IPS DF 6.9 (cell line): ENCODE data around the gene SDS.

Experiments
- DNase-seq: peaks from one replicate; pipeline ENCODE4 v3.0.0-alpha.2; 2013; ENCODE audit warnings: low read depth, low spot score
- H3K27ac ChIP-seq: one replicate; pipeline ENCODE4 v1.5.1; 2013; ENCODE audit warnings: low read length, control low read depth
- H3K27me3 ChIP-seq: 2 replicates; pipeline ENCODE4 v1.6.1; 2013; ENCODE audit warnings: mild to moderate bottlenecking, low read length; ENCODE audit not compliant: control insufficient read depth, insufficient read depth
- H3K36me3 ChIP-seq: 2 replicates; pipeline ENCODE4 v1.6.1; 2013; ENCODE audit warnings: low read length; ENCODE audit not compliant: control insufficient read depth, insufficient read depth
- H3K4me1 ChIP-seq: 2 replicates; pipeline ENCODE4 v1.6.1; 2013; ENCODE audit warnings: low read length; ENCODE audit not compliant: control insufficient read depth, insufficient read depth
- H3K4me3 ChIP-seq: 2 replicates; pipeline ENCODE4 v1.5.1; 2013; ENCODE audit warnings: mild to moderate bottlenecking, low read length
- H3K9me3 ChIP-seq: 2 replicates; pipeline ENCODE4 v1.6.1; 2013; ENCODE audit warnings: low read length, inconsistent platforms; ENCODE audit not compliant: control insufficient read depth, insufficient read depth
- WGBS: extraction: QIAGEN DNeasy Blood & Tissue Kit; methylation state at CpG from one replicate; pipeline ENCODE4 v1.1.7; 2013; ENCODE audit warnings: mixed read lengths, missing lambda C conversion rate; ENCODE audit not compliant: insufficient read length, insufficient coverage; 5-methylcytosine and 5-hydroxymethylcytosine counted together

Gene SDS

DNA sequence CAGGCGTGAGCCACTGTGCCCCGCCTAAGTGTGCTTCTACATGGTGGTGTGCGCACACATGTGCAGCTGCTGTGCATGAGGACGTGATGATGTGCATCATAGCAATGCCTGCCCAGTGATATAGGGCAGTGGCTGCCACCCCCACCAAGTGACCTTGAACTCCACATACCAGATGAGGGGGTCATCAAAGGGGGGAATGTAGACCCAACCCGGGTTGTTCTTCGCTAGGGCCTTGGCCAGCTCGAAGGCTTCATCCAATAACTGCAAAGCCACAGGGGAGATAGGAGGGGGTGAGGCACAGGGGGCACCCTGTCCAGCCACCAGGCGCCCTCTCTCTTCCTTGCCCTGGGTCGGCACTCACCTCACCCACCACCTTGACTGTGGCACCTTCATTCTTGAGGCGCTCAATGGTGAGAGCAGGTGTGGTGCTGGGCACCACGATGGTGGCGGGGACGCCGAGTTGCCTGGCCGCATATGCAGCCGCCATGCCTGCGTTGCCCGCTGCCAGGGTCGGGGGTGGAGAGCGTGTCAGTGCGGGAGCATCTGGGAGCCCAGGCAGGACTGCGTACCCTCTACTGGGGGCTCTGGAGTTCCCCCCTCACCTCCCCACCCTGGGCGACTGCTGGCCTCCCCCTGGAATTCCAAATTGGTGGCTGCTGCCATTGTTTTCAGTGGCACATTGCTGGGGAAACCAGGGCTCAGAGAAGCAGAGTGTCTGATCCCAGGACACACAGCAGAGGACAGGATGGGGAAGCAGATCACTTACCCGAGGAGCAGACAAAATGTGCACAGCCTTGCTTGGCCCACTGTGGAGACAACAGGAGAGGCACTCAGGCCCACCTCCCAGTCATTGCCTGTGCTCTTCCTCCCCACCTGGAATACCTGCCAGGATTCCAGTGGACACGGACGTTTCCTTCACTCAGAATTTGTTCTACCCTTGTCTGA is 5.1 kb downstream of the SDS start:
- H3K4me3 ChIP-seq = no peak overlapping the region
- WGBS = no CpG with 5 or more reads among the region's 26 CpGs
- no peak overlapping the region for H3K27ac ChIP-seq
- no peaks in the 10 kb centered on the region for H3K9me3 ChIP-seq
- no peak for DNase-seq
- no peaks in the 10 kb centered on the region for H3K36me3 ChIP-seq
- no peaks in the 10 kb centered on the region; the same call in 1 of the 2 replicates for H3K4me1 ChIP-seq
- H3K27me3 ChIP-seq = no peaks in the 10 kb centered on the region

DNA sequence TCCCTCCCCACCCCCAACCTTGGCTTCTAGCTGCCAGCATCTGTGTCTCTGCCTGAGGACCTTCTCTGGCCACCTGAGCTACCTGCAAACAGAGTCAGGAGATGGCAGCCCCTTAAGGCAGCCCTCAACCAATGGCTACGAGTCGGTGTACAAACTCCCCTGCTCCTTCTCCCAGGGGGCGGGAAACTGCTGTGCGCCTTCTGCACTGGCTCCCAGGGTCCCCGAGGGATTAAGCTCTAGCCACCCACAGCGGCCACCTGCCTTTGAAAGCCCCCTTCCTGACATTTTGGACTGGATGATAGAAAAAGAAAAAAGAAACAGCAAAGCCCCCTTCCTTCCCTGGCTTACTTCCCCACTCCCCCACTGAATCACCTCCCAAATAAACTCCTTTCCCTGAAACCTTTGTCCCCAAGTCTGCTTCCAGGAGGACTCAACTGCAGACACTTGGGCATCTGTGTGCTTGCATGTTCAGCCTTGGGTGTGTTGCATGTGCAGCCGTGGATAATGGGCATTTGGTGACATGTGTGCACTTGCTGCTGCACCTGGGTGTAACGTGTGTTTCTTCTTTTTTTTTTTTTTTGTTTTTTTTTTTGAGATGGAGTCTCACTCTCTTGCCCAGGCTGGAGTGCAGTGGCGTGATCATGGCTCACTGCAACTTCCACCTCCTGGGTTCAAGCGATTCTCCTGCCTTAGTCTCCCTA is 6.0 kb downstream of the SDS start:
- Histone ChIP-seq H3K9me3 (no peaks in the 10 kb centered on the region), H3K27me3 (no peaks in the 10 kb centered on the region), H3K36me3 (no peaks in the 10 kb centered on the region), H3K4me3 (no peak overlapping the region), H3K4me1 (no peaks in the 10 kb centered on the region; the same call in 1 of the 2 replicates), H3K27ac (no peak overlapping the region)
- WGBS = no CpG with 5 or more reads among the region's 10 CpGs
- DNase-seq = no peak

DNA sequence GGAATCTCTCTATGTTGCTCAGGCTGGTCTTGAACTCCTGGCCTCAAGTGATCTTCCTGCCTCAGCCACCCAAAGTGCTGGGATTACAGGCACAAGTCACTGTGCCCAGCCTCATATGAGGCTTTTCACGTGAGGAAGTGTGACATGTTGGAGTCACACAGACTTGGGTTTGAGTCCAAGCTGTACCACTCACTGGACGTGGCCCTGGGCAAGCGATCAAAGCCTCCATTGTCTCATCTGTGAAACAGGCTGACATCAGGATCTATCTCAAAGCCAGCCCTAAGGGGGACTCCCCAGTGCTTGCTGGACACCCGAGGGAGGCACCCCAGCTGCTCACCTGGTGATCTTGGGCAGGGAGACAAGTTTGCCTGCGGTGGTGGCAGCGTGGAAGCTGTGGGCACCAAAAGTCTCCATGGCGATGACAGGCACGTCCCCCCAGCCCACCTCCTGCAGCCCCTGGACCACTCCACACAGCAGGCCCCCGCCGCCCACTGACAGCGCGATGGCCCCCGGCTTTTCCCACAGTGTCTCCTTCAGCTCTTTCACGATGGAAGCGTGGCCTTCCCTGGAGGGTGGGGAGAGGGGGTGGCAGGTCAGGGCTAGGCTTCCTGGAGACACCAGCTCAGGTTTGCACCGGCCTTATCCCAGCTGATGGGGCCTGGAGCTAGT is 6.7 kb downstream of the SDS start:
- Histone ChIP-seq H3K9me3 (no peaks in the 10 kb centered on the region), H3K36me3 (no peaks in the 10 kb centered on the region), H3K4me1 (no peaks in the 10 kb centered on the region; the same call in 1 of the 2 replicates), H3K27ac (no peak overlapping the region), H3K27me3 (no peaks in the 10 kb centered on the region), H3K4me3 (no peak overlapping the region)
- no CpG with 5 or more reads among the region's 16 CpGs for WGBS
- no peak for DNase-seq

DNA sequence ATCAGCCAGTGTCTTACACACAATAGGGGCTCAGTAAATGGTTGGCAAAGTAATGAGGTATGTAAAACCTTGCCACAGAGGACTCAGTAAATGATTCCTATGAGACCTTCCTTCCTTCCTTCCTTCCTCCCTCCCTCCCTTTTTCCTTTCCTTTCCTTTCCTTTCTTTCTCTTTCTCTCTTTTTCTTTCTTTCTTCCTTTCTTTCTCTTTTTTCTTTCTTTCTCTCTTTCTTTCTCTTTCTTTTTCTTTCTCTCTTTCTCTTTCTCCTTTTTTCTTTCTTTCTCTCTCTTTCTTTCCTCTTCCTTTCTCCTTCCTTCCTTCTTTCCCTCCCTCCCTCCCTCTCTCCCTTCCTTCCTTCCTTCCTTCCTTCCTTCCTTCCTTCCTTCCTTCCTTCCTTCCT is 7.5 kb downstream of the SDS start:
- H3K4me3 ChIP-seq = no peak overlapping the region
- H3K27me3 ChIP-seq = no peaks in the 10 kb centered on the region
- no peak overlapping the region for H3K27ac ChIP-seq
- DNase-seq = no peak
- no peaks in the 10 kb centered on the region for H3K9me3 ChIP-seq
- no peaks in the 10 kb centered on the region for H3K36me3 ChIP-seq
- no peaks in the 10 kb centered on the region; the same call in 1 of the 2 replicates for H3K4me1 ChIP-seq

DNA sequence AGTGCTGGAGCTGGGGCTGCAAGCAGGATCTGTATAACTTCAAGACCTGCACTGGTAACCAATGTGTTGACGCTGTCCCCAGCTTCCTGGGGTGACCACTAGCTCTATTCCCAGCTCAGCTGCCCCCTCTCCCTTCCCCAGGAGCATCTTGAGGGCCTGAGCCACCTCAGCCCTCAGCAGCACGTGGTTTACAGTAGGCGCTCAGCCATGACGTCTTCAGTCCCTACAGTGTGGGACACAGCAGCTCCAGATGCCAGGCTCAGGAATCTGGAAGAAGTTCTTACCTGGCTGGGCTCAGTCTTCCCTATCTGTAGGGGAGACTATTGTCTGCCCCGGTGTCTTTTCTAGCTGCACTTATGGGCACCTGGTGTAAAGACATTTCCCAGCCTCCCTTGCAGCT is 8.6 kb downstream of the SDS start:
- no peak for DNase-seq
- Histone ChIP-seq H3K4me3 (no peak overlapping the region), H3K27me3 (no peaks in the 10 kb centered on the region), H3K9me3 (no peaks in the 10 kb centered on the region), H3K27ac (no peak overlapping the region), H3K4me1 (no peaks in the 10 kb centered on the region; the same call in 1 of the 2 replicates), H3K36me3 (no peaks in the 10 kb centered on the region; the same call in 1 of the 2 replicates)
- WGBS = no CpG with 5 or more reads among the region's 5 CpGs

DNA sequence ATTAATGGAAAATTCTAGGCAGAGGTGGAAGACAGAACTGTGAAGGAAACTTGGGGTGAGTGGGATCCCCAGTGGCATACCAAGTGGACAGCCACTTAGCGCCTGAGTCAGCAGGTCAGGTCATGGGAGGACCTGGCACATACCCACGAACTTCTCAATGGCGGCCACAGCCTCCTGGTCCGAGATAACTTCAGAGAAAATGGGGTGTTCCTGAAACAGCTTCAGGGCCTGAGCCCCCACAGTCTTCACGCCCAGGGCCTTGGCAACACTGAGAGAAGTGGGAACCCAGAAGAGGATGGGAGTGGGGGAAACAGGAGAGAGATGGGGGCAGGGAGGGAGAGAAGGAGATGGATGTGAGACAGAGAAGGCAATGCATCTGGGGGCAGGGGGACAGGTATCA is 9.9 kb downstream of the SDS start:
- whole genome bisulfite sequencing = no CpG with 5 or more reads among the region's 5 CpGs
- H3K27me3 ChIP-seq = no peaks in the 10 kb centered on the region
- DNase-seq = no peak

DNA sequence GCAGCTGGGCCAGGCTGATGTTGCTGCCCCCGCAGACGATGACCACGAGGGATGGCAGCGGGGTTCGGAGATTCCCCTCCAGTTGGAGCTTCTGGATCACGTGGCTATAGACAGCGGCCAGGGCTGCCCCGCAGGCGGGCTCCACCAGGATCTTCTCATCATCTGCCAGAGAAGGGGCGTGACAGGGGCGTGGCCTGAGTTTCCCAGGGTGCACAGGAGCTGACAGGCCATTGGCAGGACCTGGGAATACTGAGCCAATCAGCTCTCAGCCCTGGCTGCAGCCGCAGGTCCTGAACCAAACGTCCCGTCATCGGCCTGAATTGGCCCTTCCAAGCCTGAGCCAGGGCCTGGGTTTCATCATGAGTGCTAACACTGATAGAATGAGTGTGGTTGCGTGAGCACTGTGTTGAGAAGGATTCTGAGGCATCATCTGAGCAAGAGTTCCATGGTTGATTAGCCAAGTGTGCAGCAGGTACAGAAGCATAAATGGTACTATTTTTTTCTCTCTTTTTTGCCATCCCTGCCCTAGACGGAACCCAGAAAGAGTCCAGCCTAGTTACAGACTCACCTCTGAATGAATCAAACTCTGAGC is 10.6 kb downstream of the SDS start:
- Histone ChIP-seq H3K4me1 (no peaks in the 10 kb centered on the region; the same call in 1 of the 2 replicates), H3K27ac (no peak overlapping the region), H3K27me3 (no peaks in the 10 kb centered on the region), H3K4me3 (no peak overlapping the region), H3K9me3 (no peaks in the 10 kb centered on the region), H3K36me3 (no peaks in the 10 kb centered on the region; the same call in 1 of the 2 replicates)
- no CpG with 5 or more reads among the region's 17 CpGs for WGBS
- DNase-seq = peak; percentile 80

More for the DNA sequence above, 9.9 kb downstream of the SDS start:
- H3K4me3 ChIP-seq = no peak overlapping the region
- no peak overlapping the region for H3K27ac ChIP-seq
- H3K36me3 ChIP-seq = no peaks in the 10 kb centered on the region; the same call in 1 of the 2 replicates
- H3K9me3 ChIP-seq = no peaks in the 10 kb centered on the region
- H3K4me1 ChIP-seq = no peaks in the 10 kb centered on the region; the same call in 1 of the 2 replicates

DNA sequence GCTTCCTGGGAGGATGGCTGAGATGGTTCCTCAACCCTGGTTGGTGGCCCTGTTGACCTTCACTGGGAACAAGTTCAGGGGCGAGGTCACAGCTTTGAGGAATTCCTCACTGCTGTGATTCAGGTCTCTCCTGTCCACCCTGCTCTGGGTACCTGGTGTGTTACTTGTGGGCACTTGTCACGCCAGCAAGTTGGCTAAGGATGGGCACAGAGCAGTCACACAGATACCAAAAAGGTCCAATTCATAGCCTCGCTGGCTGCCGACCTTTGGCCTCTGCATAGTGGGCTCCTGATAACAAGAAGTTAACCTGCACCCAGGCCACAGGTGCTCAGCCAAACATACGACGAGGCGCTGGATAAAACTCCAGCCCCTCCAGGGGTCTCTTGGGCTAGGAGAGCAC is 11.2 kb downstream of the SDS start:
- Histone ChIP-seq H3K36me3 (peaks cover 3% of the 10 kb centered on the region), H3K27me3 (no peaks in the 10 kb centered on the region), H3K4me3 (no peak overlapping the region), H3K9me3 (no peaks in the 10 kb centered on the region), H3K27ac (no peak overlapping the region), H3K4me1 (no peaks in the 10 kb centered on the region; the same call in 1 of the 2 replicates)
- no CpG with 5 or more reads among the region's 7 CpGs for WGBS
- no peak for DNase-seq

DNA sequence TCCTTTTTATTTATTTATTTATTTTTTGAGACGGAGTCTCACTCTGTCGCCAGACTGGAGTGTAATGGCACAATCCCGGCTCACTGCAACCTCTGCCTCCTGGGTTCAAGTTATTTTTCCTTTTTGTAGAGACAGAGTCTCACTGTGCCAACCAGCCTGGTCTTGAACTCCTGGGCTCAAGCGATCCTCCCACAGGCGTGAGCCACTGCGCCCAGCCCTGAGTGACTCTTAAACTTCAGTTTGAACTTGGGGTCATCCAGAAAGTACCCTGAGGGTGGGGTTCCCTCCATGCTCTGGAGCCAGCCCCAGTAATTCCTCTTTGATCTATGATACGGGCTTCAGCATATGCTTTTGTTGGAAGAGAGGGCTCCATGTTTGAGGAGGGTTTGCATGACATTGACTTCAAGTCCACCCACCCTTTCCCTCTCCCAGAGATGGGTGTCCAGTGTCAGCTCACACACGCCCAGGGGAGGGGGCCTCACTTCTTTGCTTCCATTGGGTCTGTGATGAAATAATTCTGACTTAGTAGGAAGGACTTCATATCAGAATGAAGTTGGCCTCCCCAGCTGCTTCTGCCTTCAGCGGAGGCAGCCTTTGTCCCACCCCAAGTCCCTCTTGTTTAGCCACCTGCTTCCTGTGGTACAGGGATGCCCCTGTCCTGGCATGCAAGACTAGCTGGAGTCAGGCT is 11.9 kb downstream of the SDS start:
- H3K4me1 ChIP-seq = no peaks in the 10 kb centered on the region; the same call in 1 of the 2 replicates
- peaks cover 3% of the 10 kb centered on the region for H3K36me3 ChIP-seq
- H3K4me3 ChIP-seq = no peak overlapping the region
- no CpG with 5 or more reads among the region's 9 CpGs for WGBS
- no peaks in the 10 kb centered on the region for H3K27me3 ChIP-seq
- H3K9me3 ChIP-seq = no peaks in the 10 kb centered on the region
- no peak for DNase-seq
- H3K27ac ChIP-seq = no peak overlapping the region
